D341Med (cell line): Measurements from ENCODE around the gene ZFP1.
"Not testable (repeated sequence)": the region's sequence is repeated elsewhere in the genome, so short reads cannot be mapped to it uniquely, and the experiment has no call there.

Experiments used
- DNase-seq: peaks from one replicate; pipeline ENCODE4 v3.0.0; 2012; ENCODE audit warnings: low spot score

The ZFP1 gene

GRCh38 chr16:75204905-75205304, 56.6 kb downstream of the ZFP1 start:
- DNase-seq, result not testable (repeated sequence)

- DNase-seq, result not testable (repeated sequence)
Observed at GRCh38 chr16:75205438-75205837, 57.1 kb downstream of the ZFP1 start.

- not testable (repeated sequence) for DNase-seq
Observed at GRCh38 chr16:75205961-75206748, 57.8 kb downstream of the ZFP1 start.

GRCh38 chr16:75206749-75207451, 58.6 kb downstream of the ZFP1 start, which contains the start of gene CTRB2:
Gene CTRB2 (minus strand): TSS chr16:75207161. CDS start chr16:75207141, 20 bp downstream.
- DNase-seq, result no peak

- DNase-seq, result no peak
Observed at GRCh38 chr16:75207831-75208230, 59.5 kb downstream of the ZFP1 start.

- no peak for DNase-seq
Observed at GRCh38 chr16:75208242-75208825, 60.0 kb downstream of the ZFP1 start.

- no peak for DNase-seq
Observed at GRCh38 chr16:75208861-75209505, 60.7 kb downstream of the ZFP1 start.

- not testable (repeated sequence) for DNase-seq
Observed at GRCh38 chr16:75209514-75209913, 61.2 kb downstream of the ZFP1 start.

GRCh38 chr16:75209944-75210343, 61.6 kb downstream of the ZFP1 start:
- DNase-seq, result no peak

GRCh38 chr16:75211286-75211685, 63.0 kb downstream of the ZFP1 start:
- DNase-seq, result not testable (repeated sequence)

GRCh38 chr16:75216127-75216526, 67.8 kb downstream of the ZFP1 start:
- no peak for DNase-seq

- DNase-seq, result no peak
Observed at GRCh38 chr16:75216576-75216975, 68.3 kb downstream of the ZFP1 start.

- peak; percentile 6 for DNase-seq
Observed at GRCh38 chr16:75217389-75217851, 69.1 kb downstream of the ZFP1 start.

GRCh38 chr16:75218256-75219076, 70.1 kb downstream of the ZFP1 start, which contains the start of gene CTRB1:
Gene CTRB1 (plus strand): TSS chr16:75218988. CDS start chr16:75219008, 20 bp downstream.
- peak; percentile 8 for DNase-seq

GRCh38 chr16:75219088-75219487, 70.8 kb downstream of the ZFP1 start:
- DNase-seq, result no peak

- DNase-seq, result no peak
Observed at GRCh38 chr16:75219838-75220237, 71.5 kb downstream of the ZFP1 start.
